ENCODE data around the gene DPP10.
"Not testable (repeated sequence)": the region's sequence is repeated elsewhere in the genome, so short reads cannot be mapped to it uniquely, and the experiment has no call there.

The DPP10 gene

DNA sequence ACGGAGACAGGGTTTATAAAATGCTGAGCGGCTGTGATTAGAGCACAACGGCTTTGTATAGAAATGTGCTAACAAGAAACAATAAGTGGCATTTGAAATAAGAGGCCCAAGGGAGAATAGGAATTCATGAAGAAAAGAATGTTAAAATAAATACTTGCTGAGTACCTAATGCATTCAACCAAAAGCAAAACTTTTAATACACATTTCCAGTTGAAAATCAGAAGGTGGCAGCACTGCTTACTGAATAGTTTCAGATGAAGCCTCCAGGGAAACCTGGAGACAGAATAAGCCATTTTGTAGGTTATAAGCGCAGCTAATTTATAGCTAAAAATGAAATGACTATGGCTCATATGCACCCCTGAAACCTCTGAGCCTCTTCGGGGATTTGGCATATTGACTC is 286.6 kb downstream of the DPP10 start:
- DNase-seq = no peak

DNA sequence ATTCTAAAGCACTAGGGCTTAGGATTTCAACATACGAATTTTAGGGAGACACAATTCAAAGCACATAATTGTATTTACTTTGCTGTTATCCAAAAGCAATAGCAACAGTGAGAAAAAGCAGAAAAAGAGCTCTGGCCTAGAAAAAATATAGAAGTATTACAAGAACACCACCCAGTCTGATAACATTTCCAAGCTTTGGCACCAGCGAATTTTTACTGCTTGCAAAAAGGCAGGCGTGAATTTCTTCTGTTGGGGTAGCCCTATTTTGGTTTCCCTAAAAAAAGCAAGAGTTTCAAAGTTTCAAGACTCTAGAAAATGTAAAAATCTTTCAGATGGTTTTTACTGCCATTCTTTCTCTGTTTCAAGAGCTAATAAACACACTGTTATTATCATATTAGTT is 292.7 kb downstream of the DPP10 start:
- no peak for DNase-seq

DNA sequence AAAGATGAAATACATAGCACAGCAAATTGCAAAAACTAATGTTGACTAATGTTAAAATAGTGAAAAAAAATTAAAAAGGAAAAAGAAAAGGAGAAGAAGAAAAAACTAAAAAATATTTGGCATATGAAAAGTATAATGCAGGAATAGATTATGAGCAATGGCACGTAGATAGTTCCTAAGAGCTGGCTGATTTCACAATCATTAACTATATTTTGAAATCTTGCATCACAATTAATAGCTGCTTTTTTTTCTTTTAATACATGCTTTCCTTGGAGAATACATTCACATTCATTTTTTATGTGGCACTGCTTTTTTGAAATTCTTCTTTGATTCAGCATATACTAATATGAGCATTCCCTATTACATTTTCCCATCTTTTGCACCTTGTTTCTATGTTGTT is 299.8 kb downstream of the DPP10 start:
- no peak for DNase-seq

DNA sequence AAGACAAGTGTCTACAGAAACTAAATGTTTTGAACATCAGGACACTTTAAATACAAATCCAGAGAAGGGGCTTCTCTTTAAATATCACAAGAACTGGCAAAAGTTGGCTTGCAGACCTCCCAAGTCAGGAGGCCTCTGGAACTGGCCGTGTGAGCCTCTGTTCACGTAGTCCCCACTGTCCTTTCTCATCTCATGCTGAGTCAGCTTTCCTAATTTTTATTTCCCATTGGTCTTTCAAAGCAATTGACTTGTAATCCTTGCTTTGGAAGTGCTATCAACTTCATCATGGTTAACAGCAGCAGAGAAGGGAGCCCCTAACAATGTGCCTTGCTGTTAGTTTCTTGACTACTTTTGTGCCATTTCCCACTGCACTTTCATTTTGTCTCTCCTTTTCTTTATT is 303.3 kb downstream of the DPP10 start:
- DNase-seq = no peak

DNA sequence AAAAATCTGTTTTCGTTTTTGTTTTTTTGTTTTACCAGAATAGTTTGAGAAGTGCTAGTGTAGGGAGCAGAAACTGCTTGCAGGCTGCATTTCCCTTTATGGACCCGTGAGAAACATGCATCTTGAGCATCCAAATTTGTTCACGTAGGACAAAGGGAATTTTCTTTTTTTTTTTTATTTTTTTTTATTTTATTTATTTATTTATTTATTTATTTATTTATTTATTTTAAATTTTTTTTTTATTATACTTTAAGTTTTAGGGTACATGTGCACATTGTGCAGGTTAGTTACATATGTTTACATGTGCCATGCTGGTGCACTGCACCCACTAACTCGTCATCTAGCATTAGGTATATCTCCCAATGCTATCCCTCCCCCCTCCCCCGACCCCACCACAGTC is 305.7 kb downstream of the DPP10 start:
- not testable (repeated sequence) for DNase-seq

DNA sequence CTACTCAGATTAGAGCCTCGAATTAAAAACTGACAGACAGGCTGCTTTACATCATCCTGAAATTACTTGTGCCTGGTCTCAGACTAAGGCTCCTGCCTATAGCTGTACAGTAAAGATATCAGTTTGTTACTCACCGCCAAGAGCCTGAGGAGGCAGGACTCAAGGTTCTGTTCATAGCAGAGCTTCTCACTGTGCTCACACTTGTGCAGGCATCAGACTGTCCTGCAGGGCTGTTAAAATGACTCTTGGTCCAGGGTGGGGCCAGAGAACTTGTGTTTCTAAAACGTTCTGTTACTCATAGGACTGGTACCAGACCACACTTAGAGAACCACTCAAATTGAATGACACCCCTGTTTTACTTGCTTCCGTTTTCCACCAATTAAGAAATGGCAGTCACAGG is 310.0 kb downstream of the DPP10 start:
- no peak for DNase-seq

DNA sequence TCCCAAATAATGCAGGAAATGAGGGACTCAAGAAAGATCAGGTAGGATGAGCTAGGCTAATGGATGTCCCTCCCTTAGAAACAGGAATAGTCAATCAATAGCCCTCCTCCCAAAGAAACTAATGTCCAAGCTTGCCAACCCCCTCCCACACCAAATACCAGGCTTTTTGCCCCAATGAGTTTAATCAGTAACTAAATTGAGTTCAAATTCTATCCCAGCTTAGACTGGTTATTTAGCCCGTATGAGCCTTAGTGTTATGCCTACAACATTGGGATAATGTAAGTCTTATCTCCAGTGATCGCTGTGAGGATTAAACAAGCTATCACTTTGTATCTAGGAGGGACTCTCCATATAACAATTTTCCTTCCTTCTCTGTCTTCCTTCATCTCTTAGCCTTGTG is 310.7 kb downstream of the DPP10 start:
- DNase-seq = no peak

DNA sequence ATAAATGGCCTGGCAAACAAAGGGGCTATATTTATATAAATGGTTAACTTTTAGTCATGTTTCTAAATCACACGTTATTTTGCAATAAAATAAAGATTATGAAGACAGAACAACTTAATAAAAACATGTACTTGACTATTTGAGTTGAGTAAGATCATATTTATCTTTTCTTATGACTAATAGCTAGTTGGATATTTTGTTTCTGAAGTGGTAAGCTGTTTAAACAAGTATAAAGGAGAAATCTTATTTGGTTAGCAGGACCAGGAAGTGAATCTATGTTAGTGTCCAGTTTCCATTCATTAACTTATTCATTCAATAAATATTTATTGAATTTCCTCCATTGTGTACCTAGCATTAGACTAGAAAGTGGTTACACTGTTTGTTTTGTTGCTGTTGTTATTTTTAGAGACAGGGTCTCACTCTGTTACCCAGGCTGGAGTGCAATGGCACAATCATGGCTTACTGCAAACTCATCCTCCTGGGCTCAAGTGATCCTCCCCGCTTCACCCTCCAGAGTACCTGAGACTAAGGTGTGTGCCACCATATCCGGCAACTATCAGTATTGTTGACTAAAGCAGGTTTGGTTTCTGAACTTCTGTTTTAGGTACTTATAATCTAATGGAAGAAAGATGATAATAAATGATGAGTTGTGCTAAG is 312.6 kb downstream of the DPP10 start:
- DNase-seq = no peak

DNA sequence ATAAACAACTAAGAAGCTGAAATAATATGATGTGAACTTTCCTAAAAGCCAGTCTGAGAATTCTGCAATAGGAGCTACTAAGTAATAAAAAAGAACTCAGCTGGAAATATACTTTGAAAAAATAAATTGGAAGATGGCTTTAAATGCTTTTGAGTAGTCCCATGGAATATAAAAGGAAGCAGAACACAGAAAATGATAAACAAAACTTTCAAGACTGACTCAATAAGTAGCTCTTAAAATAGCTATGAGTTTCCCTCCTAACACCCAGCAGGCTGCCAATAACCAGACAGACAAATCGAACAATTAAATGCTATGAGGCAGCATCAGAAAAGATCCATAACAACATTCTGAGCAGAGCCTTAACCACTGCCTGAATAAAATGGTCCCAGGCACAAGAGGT is 319.9 kb downstream of the DPP10 start:
- DNase-seq = no peak

DNA sequence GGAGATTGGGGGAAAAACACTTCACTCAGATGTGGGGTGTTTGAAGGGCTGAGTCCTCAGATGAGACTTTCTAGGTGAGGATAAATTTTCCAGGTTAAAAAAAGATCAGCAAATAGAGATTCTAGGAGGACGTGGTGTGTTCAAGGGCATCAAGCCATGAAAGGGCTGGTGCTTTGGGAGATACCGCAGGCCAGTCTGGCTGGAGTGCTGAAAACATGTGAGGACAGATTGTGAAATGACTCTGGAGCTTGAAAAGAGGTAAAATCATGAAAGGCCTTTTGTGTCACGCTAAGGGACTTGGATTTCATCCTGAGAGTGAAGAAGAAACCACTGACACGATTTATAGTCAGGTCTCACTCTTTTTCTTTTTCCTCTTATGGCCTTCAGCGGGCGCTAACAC is 320.5 kb downstream of the DPP10 start:
- DNase-seq = no peak

DNA sequence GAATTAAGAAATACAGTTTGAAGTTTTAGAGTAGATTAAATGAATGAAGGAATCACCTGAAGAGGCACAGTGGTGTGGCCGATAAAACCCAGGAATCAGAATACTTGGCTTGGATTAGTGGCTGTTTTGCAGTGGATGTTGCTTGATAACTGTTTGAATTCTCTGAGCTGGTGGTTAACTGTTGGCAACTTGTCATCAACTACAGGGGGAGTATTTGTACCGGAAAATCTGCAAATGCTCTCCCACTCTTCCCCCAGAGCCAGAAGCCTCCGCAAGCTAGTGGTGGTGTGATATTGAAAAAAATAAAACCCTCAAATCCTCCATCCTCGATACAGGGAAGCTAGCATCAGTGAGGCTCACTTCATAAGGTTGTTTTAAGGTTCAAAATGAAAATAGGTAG is 326.7 kb downstream of the DPP10 start:
- no peak for DNase-seq

DNA sequence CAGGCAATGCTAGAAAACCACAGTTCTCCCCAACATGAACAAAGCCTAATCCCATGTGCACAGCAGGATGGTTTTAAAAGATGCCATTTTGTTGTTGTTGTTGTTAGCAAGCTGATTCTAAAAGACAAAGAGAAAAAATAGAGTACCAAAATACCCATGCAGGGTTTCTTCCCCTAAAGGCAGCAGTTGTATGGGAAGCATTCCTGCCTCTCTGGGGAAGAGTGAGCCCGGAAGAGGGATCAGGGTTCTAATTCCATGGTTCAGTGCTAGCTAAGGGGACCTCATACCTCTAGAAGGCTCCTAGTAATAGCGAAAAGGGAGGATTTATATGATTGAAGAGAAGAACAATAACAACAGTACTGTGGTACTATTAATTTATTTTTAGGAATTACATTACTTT is 327.6 kb downstream of the DPP10 start:
- DNase-seq = no peak

DNA sequence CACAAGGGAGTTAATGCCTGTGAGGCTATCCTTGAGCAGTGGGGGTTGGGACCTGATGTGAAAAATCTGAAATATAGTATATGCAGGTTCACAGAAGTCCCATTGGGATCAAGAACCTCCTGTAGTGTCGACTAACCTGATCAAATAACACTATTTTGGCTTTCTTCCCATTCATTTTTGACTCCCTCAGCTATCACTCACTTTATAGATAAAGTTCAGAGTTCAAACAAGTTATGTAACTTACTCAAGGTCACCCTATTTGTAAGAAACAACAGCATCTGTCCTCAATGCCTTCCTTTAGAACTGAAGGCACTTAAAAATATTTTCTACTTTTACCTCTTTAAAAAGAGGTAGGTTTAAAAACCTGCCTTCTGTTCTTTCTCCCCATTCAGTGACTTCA is 341.6 kb downstream of the DPP10 start:
- no peak for DNase-seq

DNA sequence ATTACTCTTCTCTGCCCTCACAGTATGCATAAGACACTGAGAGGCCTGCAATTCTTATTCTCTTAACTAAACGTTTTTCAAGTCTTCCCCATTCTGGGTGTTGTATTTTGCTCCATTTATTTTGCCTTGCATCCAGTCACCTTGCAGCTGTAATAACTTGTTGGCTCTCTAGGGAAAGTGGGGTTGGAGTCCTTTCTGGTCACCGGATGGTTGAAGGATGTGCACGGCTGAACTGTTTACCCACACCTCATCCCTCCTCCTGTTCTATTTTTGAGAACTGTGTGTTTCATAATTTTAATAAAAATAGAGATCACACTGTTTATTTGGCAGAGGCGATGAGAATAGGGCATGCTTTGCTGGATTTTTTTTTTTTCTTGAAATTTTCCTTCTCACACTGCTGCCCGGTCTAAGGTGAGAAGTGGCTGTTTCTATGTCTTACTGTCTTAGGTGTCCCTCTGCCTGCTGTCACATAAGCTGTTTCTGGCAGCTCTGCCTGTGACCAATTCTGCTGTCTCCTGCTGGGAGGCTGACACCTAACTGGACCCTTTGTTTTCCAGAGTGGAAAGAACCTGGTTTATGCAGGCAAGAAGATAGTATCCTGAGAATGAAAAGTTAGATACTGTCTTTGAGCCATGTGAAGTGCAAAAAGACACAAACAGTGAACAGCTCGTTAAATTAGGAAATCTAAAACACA is 342.6 kb downstream of the DPP10 start:
- DNase-seq = no peak

DNA sequence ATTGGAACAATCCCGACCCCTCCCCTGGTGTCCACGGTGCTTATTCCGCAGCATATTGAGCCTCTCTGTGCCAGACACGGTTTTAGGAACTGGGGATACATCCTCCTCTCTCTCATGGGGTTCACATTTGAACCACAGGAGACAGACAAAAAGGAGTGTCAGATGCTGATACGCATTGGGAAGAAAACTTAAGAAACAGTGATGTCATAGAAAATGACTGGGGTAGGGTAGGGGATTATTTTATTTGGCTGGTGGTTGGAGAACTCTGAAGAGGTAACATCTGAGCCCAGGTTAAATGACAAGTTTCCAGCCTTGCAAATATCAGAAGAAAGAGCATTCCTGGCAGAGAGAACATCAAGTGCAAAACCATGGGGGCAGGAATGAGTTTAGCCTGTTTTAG is 344.5 kb downstream of the DPP10 start:
- no peak for DNase-seq

DNA sequence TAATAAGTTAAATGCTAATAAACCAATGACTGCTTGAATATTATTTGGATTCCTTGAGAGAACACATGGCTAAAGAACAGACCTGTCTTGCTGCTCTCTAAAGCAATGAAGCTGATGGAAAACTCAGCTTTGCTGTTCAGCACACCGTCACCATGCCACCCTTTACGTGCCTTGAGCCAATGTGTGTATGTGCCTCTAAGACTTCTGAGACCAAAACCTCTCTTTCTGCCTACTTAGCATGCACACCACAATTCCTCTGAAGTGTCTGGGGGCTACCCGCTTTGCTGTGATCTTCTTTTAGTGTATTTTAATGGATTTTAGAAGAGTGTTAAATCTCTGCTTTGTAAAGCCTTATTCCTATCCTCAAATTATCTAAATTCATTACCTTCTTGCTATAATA is 345.0 kb downstream of the DPP10 start:
- no peak for DNase-seq

DNA sequence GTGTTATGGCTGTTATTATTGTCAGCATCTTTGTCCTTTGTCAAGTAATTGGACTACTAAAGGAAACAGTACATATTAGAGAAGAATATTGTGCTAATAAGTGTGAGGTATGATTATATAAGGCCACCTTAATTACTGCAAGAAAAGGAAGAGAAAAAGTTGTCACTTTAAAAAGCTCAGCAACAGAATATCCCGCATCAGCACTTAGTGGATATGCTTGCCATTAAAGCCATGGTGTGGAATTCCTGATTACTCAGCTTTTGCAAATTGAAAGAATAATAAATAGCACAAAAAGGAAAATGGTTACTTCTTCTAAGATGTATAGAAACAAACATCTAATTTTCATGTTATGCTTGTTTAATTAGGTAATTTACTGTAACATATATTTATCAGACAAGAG is 347.5 kb downstream of the DPP10 start:
- DNase-seq = no peak

DNA sequence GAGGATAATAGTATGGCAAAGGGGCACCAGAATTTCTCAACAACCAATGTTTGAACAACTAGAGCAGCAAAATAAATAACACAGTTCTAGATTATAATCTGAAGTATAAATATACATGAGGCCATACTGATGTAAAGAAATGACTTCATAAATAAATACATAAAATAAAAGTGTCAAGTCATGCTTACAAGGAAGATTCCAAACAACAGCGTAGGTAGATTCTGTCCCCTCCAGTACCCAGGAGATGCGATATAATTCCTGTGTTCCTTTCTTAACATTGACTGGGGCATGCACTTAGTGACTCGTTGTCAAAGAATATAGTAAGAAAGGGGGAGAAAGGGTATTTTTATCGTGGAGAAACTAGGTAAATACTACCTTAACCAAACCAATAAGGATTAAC is 355.1 kb downstream of the DPP10 start:
- no peak for DNase-seq

DNA sequence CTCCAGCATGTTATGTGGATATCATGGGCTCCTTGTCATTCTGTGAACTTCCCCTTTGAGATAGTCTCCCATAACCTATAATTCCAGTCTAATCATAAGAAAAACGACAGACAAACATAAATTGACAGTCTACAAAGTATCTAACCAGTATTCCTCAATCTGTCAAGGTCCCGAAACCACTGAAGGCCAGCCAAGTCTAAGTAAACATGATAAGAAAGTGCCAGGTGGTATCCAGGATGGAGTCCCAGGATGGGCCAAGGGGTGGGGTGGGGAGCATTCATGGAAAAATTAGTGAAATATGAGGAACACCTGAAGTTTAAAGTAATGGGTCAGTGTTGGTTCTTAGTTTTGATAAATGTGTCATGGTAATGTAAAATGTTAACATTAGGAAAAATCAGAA is 355.5 kb downstream of the DPP10 start:
- no peak for DNase-seq

DNA sequence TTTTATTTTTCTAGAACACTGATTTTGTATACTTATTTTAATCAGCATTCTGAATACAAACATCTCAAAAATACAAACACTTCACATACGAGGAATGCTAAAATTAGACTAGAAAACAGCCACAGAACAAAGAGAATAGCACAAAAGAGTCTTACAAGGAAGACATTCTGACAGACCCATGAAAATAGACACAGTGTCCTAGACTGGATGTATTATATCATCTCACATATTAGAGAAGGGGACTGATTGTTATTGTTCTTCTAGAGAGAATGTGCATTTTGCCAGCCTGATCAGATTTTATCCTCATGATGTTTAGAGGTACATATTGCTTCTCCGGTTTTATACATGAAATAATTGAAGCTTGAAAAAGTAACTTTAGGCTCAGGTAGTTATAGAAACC is 357.9 kb downstream of the DPP10 start:
- no peak for DNase-seq

DNA sequence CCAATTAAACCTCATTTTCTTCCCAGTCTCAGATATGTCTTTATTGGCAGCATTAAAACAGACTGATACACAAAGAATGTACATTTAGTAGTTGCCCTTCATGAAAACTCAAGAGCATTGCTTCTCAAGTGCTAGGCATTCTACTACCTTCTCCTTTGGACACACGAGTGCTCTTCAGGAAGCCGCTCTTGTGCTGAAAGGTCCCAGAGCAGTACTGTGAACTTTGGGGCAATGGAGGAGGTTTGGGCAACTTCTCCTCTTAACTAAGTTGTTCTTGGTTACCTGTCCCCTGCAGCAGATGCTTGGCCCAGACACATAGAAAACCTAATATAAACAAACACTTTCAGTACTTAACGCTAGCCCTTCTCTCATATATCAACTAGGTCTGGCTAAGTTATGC is 362.8 kb downstream of the DPP10 start:
- DNase-seq = no peak

DNA sequence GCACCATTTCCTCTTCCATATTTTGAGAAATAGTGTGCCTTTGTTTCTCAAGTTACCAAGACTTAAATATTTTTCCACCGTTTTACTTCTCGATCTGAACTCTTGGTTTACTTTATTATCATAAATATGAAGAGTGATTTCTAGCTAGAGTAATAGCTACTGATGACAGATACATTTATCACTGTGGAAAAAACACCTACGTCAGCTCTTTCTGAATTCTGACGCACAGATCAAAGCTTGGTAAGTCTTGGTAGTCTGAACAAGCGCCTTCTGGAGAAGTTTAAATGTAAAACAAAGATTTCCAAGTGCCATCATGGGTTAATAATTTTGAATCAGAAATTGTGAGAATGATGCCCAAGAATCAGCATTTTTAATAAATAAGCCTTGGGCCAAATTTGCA is 367.7 kb downstream of the DPP10 start:
- no peak for DNase-seq

DNA sequence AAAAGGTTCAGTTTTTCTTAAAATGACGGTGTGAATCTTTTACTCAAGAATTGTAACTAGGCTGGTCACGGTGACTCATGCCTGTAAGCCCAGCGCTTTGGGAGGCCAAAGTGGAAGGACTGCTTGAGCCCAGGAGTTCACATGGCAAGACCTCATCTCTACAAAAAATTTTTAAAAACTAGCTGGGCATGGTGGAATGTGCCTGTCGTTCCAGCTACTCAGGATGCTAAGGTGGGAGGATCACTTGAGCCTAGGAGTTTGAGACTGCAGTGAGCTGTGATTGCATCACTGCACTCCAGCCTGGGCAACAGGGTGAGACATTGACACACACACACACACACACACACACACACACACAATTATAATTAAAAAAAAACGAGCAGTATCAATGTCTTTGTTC is 369.8 kb downstream of the DPP10 start:
- DNase-seq = no peak

DNA sequence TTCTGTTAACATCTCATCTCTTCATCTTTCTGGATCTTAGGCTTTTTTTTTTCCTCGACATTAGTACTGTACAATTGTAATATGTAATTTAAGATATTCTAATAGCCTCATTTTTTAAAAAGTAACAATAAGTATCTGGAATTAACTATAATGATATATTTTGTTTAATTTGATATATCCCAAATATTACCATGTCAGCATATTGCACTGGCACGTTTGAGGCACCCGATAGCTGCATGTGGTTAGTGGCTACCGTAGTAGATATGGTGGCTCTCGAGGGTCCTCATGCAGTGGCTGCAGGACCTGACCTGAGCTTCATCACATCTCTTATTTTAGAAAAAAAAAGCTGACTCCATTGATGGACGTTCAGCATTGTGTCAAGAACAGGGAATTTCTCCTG is 371.9 kb downstream of the DPP10 start:
- no peak for DNase-seq

DNA sequence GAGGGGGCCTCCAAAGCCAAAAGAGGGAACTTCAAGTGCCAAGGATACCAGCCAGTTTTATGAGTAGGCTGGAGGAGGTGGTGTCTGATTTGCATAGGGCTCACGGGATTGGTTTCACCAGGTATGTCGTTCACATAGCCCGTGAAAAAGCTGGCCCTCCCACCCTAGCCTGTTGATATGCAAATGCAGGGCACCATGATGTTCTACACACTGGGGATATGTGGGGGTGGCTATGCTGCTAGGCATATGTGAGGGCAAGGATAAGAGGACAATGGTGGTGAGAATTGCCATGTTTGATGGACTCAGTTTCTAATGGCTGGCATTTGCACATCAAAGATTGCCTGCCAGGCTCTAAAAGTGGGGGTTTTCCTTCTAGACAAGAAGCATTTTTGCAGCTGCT is 378.6 kb downstream of the DPP10 start:
- no peak for DNase-seq
